Renal pelvis (tissue), 4 donors: ENCODE data around the gene ANKRD44. TPM values are rescaled to one million over a fixed set of nuclear protein-coding genes. Genes with fewer than 3 reads are reported as not detected.

ENCODE experiments used
- DNase-seq: peaks from one replicate; pipeline ENCODE4 v3.0.0-alpha.2; 2013
- polyA plus RNA-seq, 3 donors: library from polyadenylated mRNA; unstranded; fragments of 120-200 nt; gene quantifications; one replicate each; pipeline ENCODE4 v1.2.1, GENCODE V29; 2013; ENCODE audit not compliant: insufficient read length in 3 of 3

The ANKRD44 gene
- polyA plus RNA-seq, 3 donors = 8.8 to 13.3 (median 12.6) TPM

DNA sequence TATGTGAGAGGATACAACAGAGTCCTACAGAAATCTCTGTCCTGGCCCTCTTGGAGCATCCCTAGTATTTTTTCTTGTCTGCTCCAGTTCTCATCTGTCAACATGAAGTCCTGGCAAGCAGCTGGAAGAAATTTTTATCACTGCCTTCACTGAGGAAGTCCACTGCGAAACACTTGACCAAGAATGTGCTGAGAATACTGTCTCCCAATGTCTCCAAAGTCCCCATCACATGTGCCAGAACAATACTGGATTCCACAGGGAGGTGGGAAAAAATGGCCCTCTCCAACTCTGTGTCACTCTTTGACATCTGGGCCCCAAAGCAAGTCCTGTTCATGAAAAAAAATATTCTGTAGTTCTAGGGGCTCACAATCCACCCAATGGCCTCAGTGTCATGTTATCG, 351.3 kb downstream of the ANKRD44 start:
- DNase-seq = no peak

DNA sequence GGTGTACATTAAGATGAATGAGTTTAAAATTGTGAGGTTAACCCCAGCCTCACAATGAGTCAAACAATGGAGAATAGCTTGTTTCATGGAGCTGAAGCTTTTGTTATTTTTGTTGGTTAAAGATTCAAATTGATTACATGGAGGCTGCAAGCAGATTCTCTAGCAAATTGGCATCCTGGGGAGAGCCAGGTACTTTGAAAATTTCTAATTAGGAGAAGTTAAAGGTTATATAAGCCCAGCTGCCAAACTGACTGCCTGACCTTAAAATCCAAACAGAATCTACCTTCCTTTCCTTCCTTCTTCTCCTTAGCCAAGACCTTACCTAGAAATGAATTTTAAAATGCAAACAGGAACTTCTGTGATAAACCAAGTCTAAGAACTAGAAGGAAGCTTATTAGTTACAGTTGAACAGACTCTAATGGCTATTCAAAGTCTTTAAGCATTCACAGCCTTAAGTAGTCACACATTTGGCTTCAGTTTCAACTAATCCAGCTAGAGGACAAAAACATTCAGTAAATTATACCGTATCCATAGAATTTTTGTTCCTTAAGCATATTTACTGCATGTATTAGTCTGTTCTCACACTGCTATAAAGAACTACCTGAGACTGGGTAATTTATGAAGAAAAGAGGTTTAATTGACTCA, 352.6 kb downstream of the ANKRD44 start:
- DNase-seq = no peak

DNA sequence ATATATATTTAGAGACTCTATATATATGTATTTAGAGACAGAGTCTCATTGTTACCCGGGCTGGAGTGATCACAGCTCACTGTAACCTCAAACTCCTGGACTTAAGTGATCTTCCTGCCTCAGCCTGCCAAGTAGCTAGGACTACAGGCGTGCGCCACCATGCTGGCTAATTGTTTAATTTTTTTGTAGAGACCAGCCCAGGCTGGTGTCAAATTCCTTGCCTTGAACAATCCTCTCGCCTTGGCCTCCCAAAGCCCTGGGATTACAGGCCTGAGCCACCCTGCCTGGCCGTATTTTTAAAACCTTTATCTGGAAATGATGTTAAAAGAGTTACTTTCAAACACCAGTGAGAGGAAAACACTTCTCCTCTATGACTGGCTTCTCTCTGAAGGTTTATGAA, 353.1 kb downstream of the ANKRD44 start:
- no peak for DNase-seq

DNA sequence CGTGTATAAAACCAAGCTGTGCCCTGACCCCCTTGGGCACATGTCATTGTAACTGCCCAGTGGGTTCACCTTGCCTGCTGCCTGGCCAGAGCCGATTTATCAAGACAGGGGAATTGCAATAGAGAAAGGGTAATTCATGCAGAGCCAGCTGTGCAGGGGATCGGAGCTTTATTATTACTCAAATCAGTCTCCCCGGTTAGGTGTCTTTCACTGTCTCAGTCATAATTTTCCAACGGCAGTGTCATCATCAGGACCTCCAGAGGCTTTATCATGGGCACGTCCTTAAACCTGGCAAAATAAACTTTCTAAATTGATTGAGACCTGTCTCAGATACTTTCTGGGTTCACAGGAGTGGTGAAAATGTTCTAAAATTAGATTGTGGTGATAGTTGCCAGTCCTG, 354.5 kb downstream of the ANKRD44 start:
- no peak for DNase-seq

DNA sequence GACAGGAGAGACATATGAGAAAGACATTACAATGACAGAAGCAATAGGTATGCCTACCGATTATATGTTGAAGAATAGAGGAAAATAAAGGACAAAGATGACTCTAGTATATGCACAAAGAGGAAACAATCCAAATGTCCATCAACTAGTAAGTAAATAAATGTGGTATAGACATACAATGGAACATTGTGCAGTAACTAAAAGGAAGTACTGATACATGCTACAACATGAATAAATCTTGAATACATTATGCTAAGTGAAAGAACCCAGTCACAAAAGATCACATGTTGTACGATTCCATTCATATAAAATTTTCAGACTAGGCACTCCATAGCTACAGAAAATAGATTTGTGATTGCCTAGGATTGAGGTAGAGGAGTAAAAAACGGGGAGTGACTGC, 355.5 kb downstream of the ANKRD44 start:
- DNase-seq = no peak

DNA sequence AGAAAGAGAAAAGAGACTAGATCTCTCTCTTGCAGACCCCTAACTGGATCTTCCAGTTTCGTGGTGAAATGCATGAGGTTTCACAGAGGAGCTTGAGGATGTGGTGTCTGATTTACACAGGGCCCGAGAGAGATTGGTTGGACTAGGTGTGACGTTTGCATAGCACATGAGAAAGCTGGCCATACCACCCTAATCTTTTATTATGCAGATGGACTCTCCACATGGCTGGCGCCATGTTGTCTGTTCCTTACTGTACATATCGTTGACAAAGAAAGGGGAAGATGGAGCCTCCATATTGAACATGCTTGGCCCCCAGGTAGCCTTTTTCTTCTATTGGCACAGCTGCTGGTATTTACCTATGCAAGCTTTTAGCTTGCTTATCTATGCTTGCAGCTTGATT, 356.6 kb downstream of the ANKRD44 start:
- DNase-seq = no peak

DNA sequence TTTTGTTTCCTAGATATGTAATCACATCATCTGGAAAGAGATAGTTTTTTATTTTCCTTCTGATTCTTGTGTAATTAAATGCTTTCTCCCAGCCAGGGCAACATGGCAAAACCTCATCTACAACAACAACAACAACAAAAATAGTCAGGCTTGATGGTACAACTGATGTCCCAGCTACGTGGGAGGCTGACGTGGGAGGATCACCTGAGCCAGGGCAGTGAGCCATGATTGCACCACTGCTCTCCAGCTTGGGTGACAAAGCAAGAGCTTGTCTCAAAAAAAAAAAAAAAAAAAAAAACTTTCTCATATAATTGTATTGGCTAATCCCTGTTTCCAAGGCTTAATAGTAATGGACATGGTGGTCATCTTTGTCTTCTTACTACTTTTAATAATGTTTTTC, 357.6 kb downstream of the ANKRD44 start:
- DNase-seq = no peak

DNA sequence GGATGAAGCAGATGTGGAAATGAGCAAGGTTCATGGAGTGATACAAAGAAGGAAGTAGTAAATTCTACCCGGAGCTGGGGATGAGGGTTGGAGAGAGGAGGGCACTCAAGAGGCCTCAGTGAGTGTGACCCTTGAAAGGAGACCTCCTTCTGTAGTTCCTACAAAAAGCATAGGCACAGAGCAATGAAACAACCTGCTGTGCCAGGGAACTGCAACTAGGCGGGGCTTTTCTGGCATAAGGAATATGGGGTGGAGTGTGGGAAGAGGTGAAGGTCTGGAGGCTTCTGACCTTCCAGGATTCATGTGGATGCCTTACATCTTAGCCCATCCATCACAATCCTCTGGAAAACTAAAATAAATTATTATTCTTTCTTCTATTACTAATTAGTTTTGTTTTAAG, 358.6 kb downstream of the ANKRD44 start:
- no peak for DNase-seq

DNA sequence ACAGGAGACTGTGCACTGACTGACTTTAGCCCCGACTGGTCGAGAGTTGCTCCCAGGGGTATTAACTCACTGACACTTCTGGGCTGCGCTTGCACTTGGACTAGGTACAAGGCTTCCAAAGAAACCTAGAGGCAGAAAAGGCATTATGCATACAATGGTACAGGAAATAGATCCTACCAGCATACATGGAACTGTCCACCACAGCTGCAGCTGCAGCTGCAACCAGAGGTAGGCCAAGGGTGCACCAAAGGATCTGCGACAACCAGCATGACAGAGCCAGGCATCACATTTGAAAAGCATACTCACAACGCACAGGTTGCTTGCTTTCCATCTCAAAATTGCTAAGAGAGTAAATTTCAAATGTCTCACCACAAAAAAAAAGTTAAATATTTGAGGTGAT, 361.5 kb downstream of the ANKRD44 start:
- DNase-seq = no peak

DNA sequence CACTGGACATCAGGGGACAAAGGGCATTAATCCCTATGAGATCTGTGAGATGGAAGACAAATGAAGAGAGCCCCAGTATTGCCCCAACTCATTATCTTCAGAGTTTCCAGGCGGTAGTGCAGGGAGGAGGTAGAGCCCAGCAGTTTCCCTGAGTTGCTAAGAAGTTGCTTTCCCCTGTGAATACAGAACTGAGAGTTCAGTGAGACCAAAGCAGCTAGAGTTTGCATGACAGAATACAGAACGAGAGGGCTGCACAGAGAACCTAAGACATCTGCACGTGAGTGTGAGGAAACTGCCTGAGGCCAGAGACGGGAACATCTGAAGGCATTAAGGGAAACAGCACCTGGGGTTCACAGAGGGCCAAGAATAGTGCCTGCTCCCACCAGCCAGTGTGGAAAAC, 366.0 kb downstream of the ANKRD44 start:
- DNase-seq = no peak

DNA sequence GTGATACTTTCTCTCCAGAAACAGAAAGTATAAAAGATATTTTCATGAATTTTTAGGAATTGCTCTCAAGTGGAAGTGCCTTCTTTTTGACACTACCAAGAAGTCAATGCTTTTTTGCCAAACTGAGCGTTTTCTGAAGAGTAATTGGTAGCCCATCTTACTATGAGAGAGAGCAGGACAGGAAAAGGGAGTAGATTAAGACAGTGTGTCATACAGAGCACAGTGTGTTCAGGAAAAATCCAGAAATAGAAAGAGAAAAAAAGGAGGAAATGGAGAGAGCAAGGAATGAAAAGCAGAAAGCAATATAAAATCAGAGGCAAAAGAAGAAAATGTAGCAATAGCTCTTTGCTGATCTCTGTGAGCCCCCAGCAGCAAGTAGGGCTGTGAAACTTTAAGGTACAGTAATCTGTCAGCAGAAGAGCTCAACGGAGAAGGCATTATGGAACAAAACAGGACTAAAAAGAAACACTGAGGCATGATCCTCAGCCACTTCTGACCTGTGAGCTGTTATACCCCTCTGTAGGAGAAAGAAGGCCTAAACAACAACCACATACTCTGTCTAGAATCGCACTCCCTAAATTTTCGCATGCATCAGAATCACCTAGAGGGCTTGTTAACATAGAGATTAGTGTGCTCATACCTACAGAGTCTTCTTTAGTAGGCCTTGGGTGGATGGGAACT, 369.0 kb downstream of the ANKRD44 start:
- DNase-seq = no peak

DNA sequence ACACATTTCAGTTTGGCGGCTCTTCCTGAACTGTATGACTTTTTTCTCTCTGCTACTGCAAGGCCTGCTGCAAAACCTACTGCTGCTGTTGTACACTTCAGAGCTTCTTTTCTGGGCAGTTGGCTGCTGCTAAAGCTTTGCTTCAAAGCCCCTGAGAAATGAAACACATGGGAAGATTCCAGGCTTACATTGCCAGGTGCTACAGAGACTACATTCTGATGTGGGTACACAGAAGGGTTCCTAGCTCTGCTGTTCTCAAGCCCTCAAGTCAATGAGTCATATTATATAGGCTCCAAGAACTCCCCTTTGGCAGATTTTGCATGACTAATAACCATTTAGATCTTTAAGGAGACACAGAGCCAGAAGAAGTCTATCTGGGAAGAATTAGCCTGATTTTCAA, 371.2 kb downstream of the ANKRD44 start:
- no peak for DNase-seq

Other genes starting within 250 kb of the ANKRD44 start
- 100 to 1,000 TPM; 500 to 564 (median 520) TPM for gene SF3B1, start 124.2 kb upstream of the ANKRD44 start, polyA plus RNA-seq
- gene COQ10B, start 142.8 kb upstream of the ANKRD44 start, polyA plus RNA-seq = 10 to 100 TPM; 11.4 to 15.5 (median 13.0) TPM
- 100 to 1,000 TPM; 575 to 646 (median 605) TPM for gene HSPD1, start 189.1 kb upstream of the ANKRD44 start, polyA plus RNA-seq
- 100 to 1,000 TPM; 211 to 309 (median 242) TPM for gene HSPE1, start 189.6 kb upstream of the ANKRD44 start, polyA plus RNA-seq
- gene MOB4, start 205.3 kb upstream of the ANKRD44 start, polyA plus RNA-seq = 10 to 100 TPM; 37.9 to 46.9 (median 38.1) TPM